Measurements from ENCODE around the gene RDH12. TPM values are rescaled to one million over a fixed set of nuclear protein-coding genes. Genes with fewer than 3 reads are reported as not detected.
"Not testable (repeated sequence)": the region's sequence is repeated elsewhere in the genome, so short reads cannot be mapped to it uniquely, and the experiment has no call there.

Gene RDH12
- not detected for total RNA-seq

GRCh38 chr14:67701492-67701891 is at the start of gene RDH12:
RDH12 (plus strand) TSS chr14:67701886; CDS start chr14:67722643, 20,757 bp downstream.
- DNase-seq (ENCODE audit: low spot score in 2 of 2); H3K9me3 ChIP-seq; H3K27ac ChIP-seq; H3K36me3 ChIP-seq; H3K27me3 ChIP-seq; H3K4me3 ChIP-seq; H3K4me1 ChIP-seq: not testable (repeated sequence)
- intact Hi-C loops (cut with DNase I): loop anchor here (5.0 kb wide), 3 partner anchors 34 to 274 kb away; no protein-coding TSS in a partner anchor

- intact Hi-C loops (cut with DNase I): no loop called here
- Histone ChIP-seq H3K9me3 (no peaks in the 10 kb centered on the region), H3K27ac (no peak overlapping the region), H3K4me1 (no peaks in the 10 kb centered on the region), H3K36me3 (peaks cover 79 to 91% of the 10 kb centered on the region in 2 donors), H3K27me3 (no peaks in the 10 kb centered on the region), H3K4me3 (no peak overlapping the region)
- no peak for TF ChIP-seq CTCF (IDR thresholded peaks at IDR 0.05)
- no peak for DNase-seq (ENCODE audit: low spot score in 2 of 2)
These were observed 49.5 kb upstream of the RDH12 start for GRCh38 chr14:67652189-67652588.

- intact Hi-C loops (cut with DNase I): no loop called here
- no peaks in the 10 kb centered on the region for H3K9me3 ChIP-seq
- no peaks in the 10 kb centered on the region for H3K27me3 ChIP-seq
- H3K27ac ChIP-seq: no peak overlapping the region
- no peak for TF ChIP-seq CTCF (IDR thresholded peaks at IDR 0.05)
- H3K4me3 ChIP-seq: no peak overlapping the region
- H3K36me3 ChIP-seq: peaks cover 77 to 96% of the 10 kb centered on the region in 2 donors
- no peak for DNase-seq (ENCODE audit: low spot score in 2 of 2)
- H3K4me1 ChIP-seq: no peaks in the 10 kb centered on the region
These were observed 47.9 kb upstream of the RDH12 start for GRCh38 chr14:67653651-67654280.

- no peaks in the 10 kb centered on the region for H3K9me3 ChIP-seq
- intact Hi-C loops (cut with DNase I): no loop called here
- TF ChIP-seq CTCF (IDR thresholded peaks at IDR 0.05): no peak
- no peak for DNase-seq (ENCODE audit: low spot score in 2 of 2)
- peaks cover 0 to 5% of the 10 kb centered on the region in 2 donors for H3K4me1 ChIP-seq
- peaks cover 14% of the 10 kb centered on the region in 2 donors for H3K36me3 ChIP-seq
- H3K27me3 ChIP-seq: no peaks in the 10 kb centered on the region
- H3K4me3 ChIP-seq: no peak overlapping the region
- H3K27ac ChIP-seq: no peak overlapping the region
These were observed 38.1 kb upstream of the RDH12 start for GRCh38 chr14:67663633-67664032.

GRCh38 chr14:67665868-67666267 is 35.8 kb upstream of the RDH12 start:
- intact Hi-C loops (cut with DNase I): loop anchor here (5.0 kb wide), 1 partner anchor 36 kb away; the partner anchor contains the start of gene RDH12
- H3K9me3 ChIP-seq: no peaks in the 10 kb centered on the region
- H3K27me3 ChIP-seq: no peaks in the 10 kb centered on the region
- H3K4me3 ChIP-seq: no peak overlapping the region
- peaks cover 0 to 4% of the 10 kb centered on the region in 2 donors for H3K36me3 ChIP-seq
- DNase-seq (ENCODE audit: low spot score in 2 of 2): no peak
- TF ChIP-seq CTCF (IDR thresholded peaks at IDR 0.05): no peak
- no peak overlapping the region for H3K27ac ChIP-seq
- H3K4me1 ChIP-seq: peaks cover 0 to 5% of the 10 kb centered on the region in 2 donors

- H3K36me3 ChIP-seq: peaks cover 0 to 4% of the 10 kb centered on the region in 2 donors
- peak; percentile 43 to 59 (median 51) for TF ChIP-seq CTCF (IDR thresholded peaks at IDR 0.05)
- H3K27me3 ChIP-seq: no peaks in the 10 kb centered on the region
- intact Hi-C loops (cut with DNase I): loop anchor here (1.0 to 5.0 kb wide), 2 partner anchors 35 to 49 kb away; partner anchors contain the start of gene RDH12
- DNase-seq (ENCODE audit: low spot score in 2 of 2): no peak
- no peak overlapping the region for H3K4me3 ChIP-seq
- peaks cover 0 to 6% of the 10 kb centered on the region in 2 donors for H3K4me1 ChIP-seq
- no peak overlapping the region for H3K27ac ChIP-seq
- H3K9me3 ChIP-seq: no peaks in the 10 kb centered on the region
These were observed 34.8 kb upstream of the RDH12 start for GRCh38 chr14:67666750-67667449.

All from ascending aorta (tissue), 2 donors.